ENCODE measurements around the gene SOST. TPM values are rescaled to one million over a fixed set of nuclear protein-coding genes. Genes with fewer than 3 reads are reported as not detected.

Gene SOST
- total RNA-seq, 1 donor from 2014 or later, result not detected

GRCh38 chr17:43745541-43745940 lies 13.1 kb downstream of the SOST start:
- Histone ChIP-seq H3K27ac (no peak overlapping the region), H3K27me3 (no peaks in the 10 kb centered on the region), H3K4me1 (no peaks in the 10 kb centered on the region), H3K36me3 (no peaks in the 10 kb centered on the region), H3K4me3 (no peak overlapping the region), H3K9me3 (no peaks in the 10 kb centered on the region)
- intact Hi-C loops (cut with DNase I), result no loop called here
- DNase-seq (ENCODE audit: extremely low spot score in 2 of 2), result no peak
- TF ChIP-seq POLR2AphosphoS5 (IDR thresholded peaks at IDR 0.05; ENCODE audit: insufficient read depth in 1 of 2, low read depth in 1 of 2) (no peak), POLR2A (IDR thresholded peaks at IDR 0.05) (no peak)
- TF ChIP-seq, protein P1, sequence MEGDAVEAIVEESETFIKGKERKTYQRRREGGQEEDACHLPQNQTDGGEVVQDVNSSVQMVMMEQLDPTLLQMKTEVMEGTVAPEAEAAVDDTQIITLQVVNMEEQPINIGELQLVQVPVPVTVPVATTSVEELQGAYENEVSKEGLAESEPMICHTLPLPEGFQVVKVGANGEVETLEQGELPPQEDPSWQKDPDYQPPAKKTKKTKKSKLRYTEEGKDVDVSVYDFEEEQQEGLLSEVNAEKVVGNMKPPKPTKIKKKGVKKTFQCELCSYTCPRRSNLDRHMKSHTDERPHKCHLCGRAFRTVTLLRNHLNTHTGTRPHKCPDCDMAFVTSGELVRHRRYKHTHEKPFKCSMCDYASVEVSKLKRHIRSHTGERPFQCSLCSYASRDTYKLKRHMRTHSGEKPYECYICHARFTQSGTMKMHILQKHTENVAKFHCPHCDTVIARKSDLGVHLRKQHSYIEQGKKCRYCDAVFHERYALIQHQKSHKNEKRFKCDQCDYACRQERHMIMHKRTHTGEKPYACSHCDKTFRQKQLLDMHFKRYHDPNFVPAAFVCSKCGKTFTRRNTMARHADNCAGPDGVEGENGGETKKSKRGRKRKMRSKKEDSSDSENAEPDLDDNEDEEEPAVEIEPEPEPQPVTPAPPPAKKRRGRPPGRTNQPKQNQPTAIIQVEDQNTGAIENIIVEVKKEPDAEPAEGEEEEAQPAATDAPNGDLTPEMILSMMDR (IDR thresholded peaks at IDR 0.05), result no peak

- intact Hi-C loops (cut with DNase I), result no loop called here
- H3K36me3 ChIP-seq, result no peaks in the 10 kb centered on the region
- H3K27ac ChIP-seq, result no peak overlapping the region
- no peak overlapping the region for H3K4me3 ChIP-seq
- TF ChIP-seq, protein P1 (IDR thresholded peaks at IDR 0.05), result no peak
- TF ChIP-seq POLR2AphosphoS5 (IDR thresholded peaks at IDR 0.05; ENCODE audit: insufficient read depth in 1 of 2, low read depth in 1 of 2) (no peak), POLR2A (IDR thresholded peaks at IDR 0.05) (no peak)
- no peaks in the 10 kb centered on the region for H3K27me3 ChIP-seq
- DNase-seq (ENCODE audit: extremely low spot score in 2 of 2), result no peak
- no peaks in the 10 kb centered on the region for H3K9me3 ChIP-seq
- H3K4me1 ChIP-seq, result no peaks in the 10 kb centered on the region
Measured at GRCh38 chr17:43741636-43742035, 17.0 kb downstream of the SOST start.

DNA sequence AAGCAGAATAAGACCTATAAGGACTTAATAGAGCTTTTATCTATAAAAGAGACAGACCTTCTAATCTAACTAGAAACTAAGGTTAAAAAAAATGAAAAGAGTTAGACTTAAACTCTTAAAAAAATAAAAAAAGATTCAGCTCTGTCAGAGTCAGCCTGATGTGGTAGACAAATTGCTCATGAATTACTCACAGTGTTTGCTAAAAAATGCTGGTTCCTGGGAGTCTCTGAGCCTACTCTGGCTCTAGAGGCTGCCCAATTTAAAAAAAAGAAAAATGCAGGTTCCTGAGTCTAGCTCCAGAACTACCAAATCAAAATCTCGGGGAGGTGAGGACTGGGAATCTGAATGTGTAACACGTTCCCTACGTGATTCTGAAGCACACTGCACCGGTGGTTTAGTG lies 18.1 kb downstream of the SOST start:
- DNase-seq (ENCODE audit: extremely low spot score in 2 of 2), result no peak
- TF ChIP-seq POLR2AphosphoS5 (IDR thresholded peaks at IDR 0.05; ENCODE audit: insufficient read depth in 1 of 2, low read depth in 1 of 2) (no peak), POLR2A (IDR thresholded peaks at IDR 0.05) (no peak)
- TF ChIP-seq, protein P1 (IDR thresholded peaks at IDR 0.05), result no peak

DNA sequence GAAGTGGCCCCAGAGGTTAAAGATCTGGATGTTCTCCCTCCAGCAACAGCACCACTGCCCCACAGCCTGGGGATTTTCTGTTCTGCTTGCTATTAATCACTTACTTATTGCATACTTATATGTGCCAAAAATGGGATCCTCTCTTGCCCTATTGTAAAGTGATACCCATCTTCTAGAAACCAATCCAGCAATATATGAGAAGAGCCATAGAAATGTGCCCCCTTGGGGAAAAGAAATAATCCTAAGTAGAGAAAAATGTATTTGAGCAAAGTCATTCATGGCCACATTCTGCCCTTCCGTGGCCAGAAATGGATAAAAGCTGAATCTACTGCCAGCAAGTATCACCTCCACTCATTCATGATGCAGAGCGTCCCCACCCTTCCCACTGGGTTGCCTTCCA lies 20.9 kb downstream of the SOST start:
- intact Hi-C loops (cut with DNase I), result no loop called here
- Histone ChIP-seq H3K27me3 (no peaks in the 10 kb centered on the region), H3K27ac (no peak overlapping the region), H3K4me3 (no peak overlapping the region), H3K4me1 (no peaks in the 10 kb centered on the region), H3K9me3 (no peaks in the 10 kb centered on the region), H3K36me3 (no peaks in the 10 kb centered on the region)
- no peak for TF ChIP-seq POLR2A (IDR thresholded peaks at IDR 0.05)
- TF ChIP-seq, protein P1 (IDR thresholded peaks at IDR 0.05), result no peak
- no peak for TF ChIP-seq POLR2AphosphoS5 (IDR thresholded peaks at IDR 0.05; ENCODE audit: insufficient read depth in 1 of 2, low read depth in 1 of 2)
- DNase-seq (ENCODE audit: extremely low spot score in 2 of 2), result no peak

More for the DNA sequence above, 18.1 kb downstream of the SOST start:
- H3K27ac ChIP-seq, result no peak overlapping the region
- intact Hi-C loops (cut with DNase I), result no loop called here
- no peaks in the 10 kb centered on the region for H3K27me3 ChIP-seq
- H3K4me1 ChIP-seq, result no peaks in the 10 kb centered on the region
- no peaks in the 10 kb centered on the region for H3K9me3 ChIP-seq
- no peak overlapping the region for H3K4me3 ChIP-seq
- H3K36me3 ChIP-seq, result no peaks in the 10 kb centered on the region

DNA sequence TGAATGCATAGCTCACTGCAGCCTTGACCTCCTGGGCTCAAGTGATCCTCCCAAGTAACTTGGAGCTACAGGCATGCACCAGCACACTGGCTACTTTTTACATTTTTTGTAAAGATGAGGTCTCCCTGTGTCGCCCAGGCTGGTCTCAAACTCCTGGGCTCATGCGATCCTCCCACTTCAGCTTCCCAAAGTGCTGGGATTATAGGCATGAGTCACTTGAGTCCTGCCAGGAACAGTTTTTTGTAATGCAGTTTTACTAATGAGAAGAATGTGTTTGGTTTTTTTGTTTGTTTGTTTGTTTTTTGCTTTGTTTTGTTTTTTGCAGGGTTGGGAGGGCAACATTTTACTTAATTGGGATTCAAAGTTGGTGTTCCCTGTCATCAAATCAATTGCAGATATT lies 22.2 kb downstream of the SOST start:
- DNase-seq (ENCODE audit: extremely low spot score in 2 of 2), result no peak
- H3K4me1 ChIP-seq, result no peaks in the 10 kb centered on the region
- H3K9me3 ChIP-seq, result no peaks in the 10 kb centered on the region
- no peaks in the 10 kb centered on the region for H3K36me3 ChIP-seq
- TF ChIP-seq POLR2A (IDR thresholded peaks at IDR 0.05), result no peak
- no peak for TF ChIP-seq POLR2AphosphoS5 (IDR thresholded peaks at IDR 0.05; ENCODE audit: insufficient read depth in 1 of 2, low read depth in 1 of 2)
- TF ChIP-seq, protein P1 (IDR thresholded peaks at IDR 0.05), result no peak
- intact Hi-C loops (cut with DNase I), result no loop called here
- H3K27ac ChIP-seq, result no peak overlapping the region
- no peaks in the 10 kb centered on the region for H3K27me3 ChIP-seq
- H3K4me3 ChIP-seq, result no peak overlapping the region
